Panc1 (cell line): Measurements from ENCODE around the gene SNTG2. TPM values are rescaled to one million over a fixed set of nuclear protein-coding genes. Genes with fewer than 3 reads are reported as not detected.
A peak's percentile ranks its signal among the peaks of the same experiment; 100 is the strongest.

Experiments used
- ATAC-seq: fragments of 200-7000 bp; cut with Tn5 transposase; 2 replicates; pipeline ENCODE4 v1.9.1; 2020; ENCODE audit warnings: mild to moderate bottlenecking, moderate library complexity
- Bru-seq: library from RNA; stranded (reverse); fragments of 400-500 nt; gene quantifications from one replicate; lab custom pipeline; 2021; lab: Mats Ljungman, UMichigan
- BruChase-seq, 2 experiments: library from RNA; stranded (reverse); fragments of 400-500 nt; gene quantifications; one replicate each; lab custom pipeline; 2021; lab: Mats Ljungman, UMichigan
- BruUV-seq: library from RNA; stranded (reverse); fragments of 400-500 nt; replicated peaks from 2 replicates; lab custom pipeline; 2021; lab: Mats Ljungman, UMichigan
- CTCF ChIA-PET: fragments of 300-600 bp; sonication (Branson Sonifier 250); formaldehyde crosslinking; loops from one replicate; lab custom pipeline; 2022; ENCODE audit warnings: antibody characterized with exemption; lab: Charles Lee
- POLR2A ChIA-PET: fragments of 300-600 bp; sonication (Branson Sonifier 250); formaldehyde crosslinking; loops from one replicate; lab custom pipeline; 2022; ENCODE audit warnings: antibody characterized with exemption; lab: Charles Lee
- DNase-seq: peaks from one replicate; pipeline ENCODE4 v3.0.0-alpha.2; 2010; ENCODE audit warnings: low read depth, low spot score
- H3K27ac ChIP-seq: 2 replicates; pipeline ENCODE4 v1.5.1; 2011; ENCODE audit warnings: mild to moderate bottlenecking, low read length, inconsistent platforms
- H3K27me3 ChIP-seq: fragments of 200-500 bp; sonication (Bioruptor generic); 2 replicates; pipeline ENCODE4 v1.6.0; 2014; ENCODE audit warnings: low read length, inconsistent platforms; ENCODE audit not compliant: control insufficient read depth, insufficient read depth
- H3K36me3 ChIP-seq: fragments of 200-500 bp; sonication (Bioruptor generic); 2 replicates; pipeline ENCODE4 v1.5.1; 2014; ENCODE audit warnings: inconsistent platforms, mild to moderate bottlenecking, low read length, moderate library complexity; ENCODE audit not compliant: control insufficient read depth, insufficient read depth
- H3K4me1 ChIP-seq: 2 replicates; pipeline ENCODE4 v1.5.1; 2011; ENCODE audit warnings: inconsistent platforms, mild to moderate bottlenecking, low read length, moderate library complexity; ENCODE audit not compliant: control insufficient read depth, insufficient read depth
- H3K4me3 ChIP-seq, 2 experiments: 2 replicates each; pipeline ENCODE4 v1.5.1; 2011 to 2012; ENCODE audit warnings: low read depth in 2 of 2, low read length in 2 of 2, mild to moderate bottlenecking in 2 of 2, inconsistent platforms in 1 of 2, moderate library complexity in 1 of 2
- H3K9me3 ChIP-seq: fragments of 200-500 bp; sonication (Bioruptor generic); 2 replicates; pipeline ENCODE4 v1.5.1; 2014; ENCODE audit warnings: low read depth, mild to moderate bottlenecking, inconsistent platforms, low read length, moderate library complexity; ENCODE audit not compliant: control insufficient read depth, insufficient read depth
- CTCF ChIP-seq: fragments of 450-650 bp; IDR thresholded peaks from 2 replicates; pipeline ENCODE4 v1.5.1; 2017; ENCODE audit warnings: mild to moderate bottlenecking
- POLR2AphosphoS5 ChIP-seq: IDR thresholded peaks from 2 replicates; pipeline ENCODE4 v1.6.1; 2012; ENCODE audit warnings: mild to moderate bottlenecking, low read depth, low read length, moderate library complexity
- REST ChIP-seq, 2 experiments: IDR thresholded peaks; 2 replicates each; pipeline ENCODE4 v1.6.1; 2011 to 2012; ENCODE audit warnings: low read depth in 2 of 2, control low read depth in 1 of 2, low read length in 1 of 2, mild to moderate bottlenecking in 1 of 2, moderate library complexity in 1 of 2; ENCODE audit not compliant: insufficient read depth in 1 of 2
- SIN3A ChIP-seq: IDR thresholded peaks from 2 replicates; pipeline ENCODE4 v1.6.1; 2012; ENCODE audit warnings: low read depth, mild to moderate bottlenecking, low read length, moderate library complexity, borderline replicate concordance; ENCODE audit not compliant: insufficient read depth
- TCF7L2 ChIP-seq: IDR thresholded peaks from 2 replicates; pipeline ENCODE4 v1.6.1; 2011; ENCODE audit warnings: mild to moderate bottlenecking, low read depth, low read length, inconsistent platforms
- in situ Hi-C: cut with HindIII; loops from 2 replicates; pipeline ENCODE4 v1.10.0; 2016; ENCODE audit warnings: low sequenced_read_pairs, low pct_unique_long_range_greater_than_20kb
- intact Hi-C: fragments of 100-400 bp; cut with micrococcal nuclease; formaldehyde crosslinking; loops from one replicate; pipeline ENCODE4 v1.10.0; 2022; ENCODE audit not compliant: unreplicated experiment
- long read RNA-seq: library from polyadenylated mRNA; unstranded; transcript quantifications from one replicate; pipeline ENCODE4 v2.0.0, GENCODE V29; 2021; ENCODE audit not compliant: unreplicated experiment
- polyA plus RNA-seq: library from polyadenylated mRNA; unstranded; fragments of >200 nt; gene quantifications from one replicate; pipeline ENCODE4 v1.2.1, GENCODE V29; 2012; ENCODE audit warnings: missing spikeins; ENCODE audit not compliant: insufficient read length
- total RNA-seq: library from RNA; stranded (reverse); gene quantifications from one replicate; pipeline ENCODE4 v1.2.1, GENCODE V29; 2021; ENCODE audit not compliant: unreplicated experiment

The SNTG2 gene
- total RNA-seq: not detected
- not detected for polyA plus RNA-seq
- percentile 2 among the genes with signal in this experiment for Bru-seq, nascent RNA
- percentile 1 among the genes with signal in this experiment for BruChase-seq, experiment 1, labeled RNA remaining after a 2-hour chase
- BruChase-seq, experiment 2, labeled RNA remaining after a 6-hour chase: percentile 3 among the genes with signal in this experiment
- long read RNA-seq, partial matches to known transcripts: 0 of 1 reads
- long read RNA-seq, other reads (novel, unspliced or antisense): 1 of 1 reads

- intact Hi-C loops (loop anchor here (5.0 kb wide), 1 partner anchor 192 kb away; no protein-coding TSS in a partner anchor), in situ Hi-C loops (no loop called here)
- no peaks in the 10 kb centered on the region for H3K9me3 ChIP-seq
- no peak within 1 kb of the TSS for H3K27ac ChIP-seq
- no TSS peak for BruUV-seq
- POLR2A ChIA-PET: no interaction called here
- ATAC-seq (no peak), DNase-seq (no peak)
- TF ChIP-seq TCF7L2: no peak
- TF ChIP-seq POLR2AphosphoS5: no peak
- TF ChIP-seq CTCF: no peak
- no peak for TF ChIP-seq REST (IDR thresholded peaks at IDR 0.05; ENCODE audit: insufficient read depth in 1 of 2, low read depth in 2 of 2, low read length in 1 of 2)
- H3K4me1 ChIP-seq: peaks cover 3% of the 10 kb centered on the region; the same call in 1 of the 2 replicates
- H3K36me3 ChIP-seq: no peaks in the 10 kb centered on the region
- H3K4me3 ChIP-seq: peak within 1 kb of the TSS; percentile 4 to 30; a peak in 2 of 4 replicates
- H3K27me3 ChIP-seq: no peaks in the 10 kb centered on the region
- CTCF ChIA-PET: no interaction called here
Observed at GRCh38 chr2:950080-950966, at the start of gene SNTG2. Gene SNTG2 (plus strand): TSS chr2:950849. CDS start chr2:950997, 148 bp downstream.

- CTCF ChIA-PET: no interaction called here
- POLR2A ChIA-PET: no interaction called here
- Histone ChIP-seq H3K27ac (no peak overlapping the region), H3K4me3 (no peak overlapping the region), H3K4me1 (no peaks in the 10 kb centered on the region), H3K27me3 (no peaks in the 10 kb centered on the region), H3K9me3 (no peaks in the 10 kb centered on the region), H3K36me3 (no peaks in the 10 kb centered on the region)
- BruUV-seq: no TSS peak
- TF ChIP-seq REST (IDR thresholded peaks at IDR 0.05; ENCODE audit: insufficient read depth in 1 of 2, low read depth in 2 of 2, low read length in 1 of 2): no peak
- TF ChIP-seq SIN3A: no peak
- no peak for TF ChIP-seq POLR2AphosphoS5
- no peak for TF ChIP-seq CTCF
- TF ChIP-seq TCF7L2: no peak
- DNase-seq (no peak), ATAC-seq (no peak)
- in situ Hi-C loops: no loop called here
- intact Hi-C loops: no loop called here
Observed at GRCh38 chr2:902584-902983, 48.1 kb upstream of the SNTG2 start.
